Measurements from ENCODE around the gene CERS4.

DNA sequence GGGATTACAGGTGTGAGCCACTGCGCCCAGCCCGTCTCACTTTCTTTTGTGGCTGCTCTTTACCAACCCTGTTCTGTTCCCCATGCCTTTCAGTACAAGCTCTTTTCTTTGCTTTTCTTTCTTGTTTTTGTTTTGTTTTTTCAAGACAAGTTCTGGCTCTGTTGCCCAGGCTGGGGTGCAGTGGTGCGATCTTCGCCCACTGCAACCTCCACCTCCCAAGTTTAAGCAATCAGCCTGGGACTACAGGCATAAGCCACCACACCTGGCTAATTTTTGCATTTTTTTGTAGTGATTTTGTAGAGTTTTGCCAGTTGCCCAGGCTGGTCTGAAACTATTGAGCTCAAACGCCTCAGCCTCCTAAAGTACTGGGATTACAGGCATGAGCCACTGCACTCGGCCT, 3.7 kb downstream of the CERS4 start:
- TF ChIP-seq, protein P1, sequence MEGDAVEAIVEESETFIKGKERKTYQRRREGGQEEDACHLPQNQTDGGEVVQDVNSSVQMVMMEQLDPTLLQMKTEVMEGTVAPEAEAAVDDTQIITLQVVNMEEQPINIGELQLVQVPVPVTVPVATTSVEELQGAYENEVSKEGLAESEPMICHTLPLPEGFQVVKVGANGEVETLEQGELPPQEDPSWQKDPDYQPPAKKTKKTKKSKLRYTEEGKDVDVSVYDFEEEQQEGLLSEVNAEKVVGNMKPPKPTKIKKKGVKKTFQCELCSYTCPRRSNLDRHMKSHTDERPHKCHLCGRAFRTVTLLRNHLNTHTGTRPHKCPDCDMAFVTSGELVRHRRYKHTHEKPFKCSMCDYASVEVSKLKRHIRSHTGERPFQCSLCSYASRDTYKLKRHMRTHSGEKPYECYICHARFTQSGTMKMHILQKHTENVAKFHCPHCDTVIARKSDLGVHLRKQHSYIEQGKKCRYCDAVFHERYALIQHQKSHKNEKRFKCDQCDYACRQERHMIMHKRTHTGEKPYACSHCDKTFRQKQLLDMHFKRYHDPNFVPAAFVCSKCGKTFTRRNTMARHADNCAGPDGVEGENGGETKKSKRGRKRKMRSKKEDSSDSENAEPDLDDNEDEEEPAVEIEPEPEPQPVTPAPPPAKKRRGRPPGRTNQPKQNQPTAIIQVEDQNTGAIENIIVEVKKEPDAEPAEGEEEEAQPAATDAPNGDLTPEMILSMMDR (IDR thresholded peaks at IDR 0.05; ENCODE audit: poor library complexity, severe bottlenecking): no peak
- TF ChIP-seq TAF1 (IDR thresholded peaks at IDR 0.05; ENCODE audit: low read depth) (no peak), EP300 (conservative IDR thresholded peaks at IDR 0.05; ENCODE audit: poor library complexity, severe bottlenecking) (no peak), RAD21 (conservative IDR thresholded peaks at IDR 0.05) (no peak), EZH2 (IDR thresholded peaks at IDR 0.05; ENCODE audit: borderline replicate concordance, insufficient read depth, low read length, poor library complexity, severe bottlenecking) (no peak), MXI1 (conservative IDR thresholded peaks at IDR 0.05; ENCODE audit: poor library complexity, severe bottlenecking) (no peak), POLR2AphosphoS5 (IDR thresholded peaks at IDR 0.05) (no peak)

Measured in neural cell (in vitro differentiated cells).